Measurements from ENCODE around the gene ATXN1.

The ATXN1 gene

GRCh38 chr6:16321826-16322225 is 439.4 kb downstream of the ATXN1 start:
- no peak for DNase-seq

DNA sequence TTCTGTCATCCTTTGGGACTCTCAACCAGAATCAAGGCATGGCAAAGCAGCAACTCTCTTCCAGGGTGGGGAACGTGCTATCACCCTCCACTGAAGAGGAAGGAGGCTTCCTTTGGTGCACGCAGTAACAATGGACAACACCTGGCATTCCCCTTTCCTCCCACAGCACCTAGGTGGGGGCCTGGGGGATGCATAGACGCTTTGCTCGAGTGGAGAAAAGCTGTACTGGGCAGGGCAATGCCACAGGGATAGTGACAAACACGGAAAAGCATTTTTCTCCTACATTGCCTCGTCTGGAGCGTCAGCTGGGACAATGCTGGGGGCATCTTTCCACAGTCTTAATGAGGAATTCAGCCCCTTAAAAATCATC is 439.9 kb downstream of the ATXN1 start:
- DNase-seq = no peak

DNA sequence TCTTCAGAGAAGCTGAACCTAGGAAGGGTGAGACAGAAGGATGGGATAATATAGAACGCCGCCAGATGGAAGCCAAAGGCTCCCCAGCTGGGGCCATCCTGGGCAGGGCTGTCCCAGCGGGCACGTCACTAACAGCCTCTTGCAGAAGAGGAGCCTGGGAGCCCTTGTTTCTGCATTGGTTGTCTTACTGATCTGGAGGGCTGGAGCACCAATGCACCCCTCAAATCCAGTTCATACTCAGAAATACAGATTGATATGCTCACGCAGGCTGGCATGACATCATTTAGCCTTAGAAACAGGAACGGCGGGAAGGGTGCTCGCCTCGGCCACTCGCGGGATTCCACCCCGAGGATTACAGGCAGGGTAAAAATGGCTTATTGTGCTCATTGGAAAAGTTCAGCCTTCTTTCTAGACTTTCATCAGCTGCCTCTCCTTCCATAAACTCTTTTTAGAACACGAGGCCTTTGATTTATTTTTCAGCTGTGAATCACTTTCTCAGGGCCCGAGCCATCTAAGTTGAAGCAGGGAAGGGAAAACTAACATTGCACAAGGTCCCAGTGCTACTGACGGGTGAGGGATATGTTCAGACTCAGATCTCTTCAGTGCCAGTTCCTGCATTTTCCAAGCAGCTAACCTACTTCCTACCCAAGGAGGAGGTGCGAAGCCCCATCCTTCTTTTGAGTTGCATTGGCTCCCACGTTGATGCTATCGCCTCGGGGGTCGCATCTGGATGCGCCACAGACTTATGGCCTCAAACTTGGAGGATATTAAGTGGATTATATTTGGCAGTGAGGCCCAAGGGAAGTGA is 440.5 kb downstream of the ATXN1 start:
- no peak for DNase-seq

DNA sequence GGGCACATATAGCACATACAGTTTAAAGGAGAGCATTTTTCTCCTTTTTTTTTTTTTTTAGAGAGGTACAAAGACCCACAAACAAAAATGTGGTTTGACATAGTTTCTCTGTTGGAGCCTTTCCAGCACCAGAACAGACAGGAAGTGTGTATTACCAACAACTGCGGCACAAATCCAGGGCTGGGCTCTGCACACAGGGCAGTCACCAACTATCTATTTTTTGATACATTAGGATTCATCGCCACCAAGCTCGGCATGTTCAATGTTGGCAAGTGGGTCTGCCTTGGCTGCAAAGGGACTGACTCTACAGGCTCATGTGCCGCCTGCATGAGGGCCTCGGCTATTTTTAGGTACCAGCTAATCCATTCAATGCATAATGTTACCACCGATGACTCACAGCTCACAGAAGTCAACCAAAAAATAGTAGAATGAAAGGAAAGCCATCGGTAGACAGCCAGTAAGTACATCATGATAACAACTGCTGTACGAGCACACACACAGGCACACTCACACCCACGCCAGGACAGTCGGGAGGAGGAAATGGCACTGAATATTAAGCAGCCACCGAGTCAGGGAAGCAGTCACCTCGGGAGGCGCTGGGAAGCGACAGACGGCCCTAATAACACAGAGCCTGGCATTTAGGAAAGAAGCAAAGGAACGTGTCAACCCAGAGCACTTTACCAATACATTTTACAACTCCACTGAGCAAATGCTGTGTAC is 441.3 kb downstream of the ATXN1 start:
- DNase-seq = no peak

- DNase-seq = no peak
These were observed 442.1 kb downstream of the ATXN1 start for GRCh38 chr6:16318953-16319720.

DNA sequence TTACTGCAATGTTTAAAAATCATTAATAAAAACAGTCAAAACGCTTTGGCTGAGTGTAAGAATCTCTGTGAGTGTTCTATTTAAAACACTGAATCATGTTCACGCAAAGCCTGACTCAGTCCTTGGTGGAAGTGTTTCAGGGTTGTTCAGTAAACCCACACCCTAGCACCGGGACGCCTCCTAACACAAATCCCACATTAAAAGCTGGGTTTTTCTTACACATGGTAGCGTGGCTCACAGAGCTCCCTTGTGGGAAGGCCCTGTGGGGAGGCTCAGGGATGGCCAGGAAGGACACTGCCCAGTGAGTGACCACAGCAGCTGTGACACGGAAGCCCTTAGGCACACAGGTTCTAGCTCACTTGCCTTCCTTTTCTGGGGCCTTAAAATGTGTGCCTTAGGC is 442.7 kb downstream of the ATXN1 start:
- no peak for DNase-seq

DNA sequence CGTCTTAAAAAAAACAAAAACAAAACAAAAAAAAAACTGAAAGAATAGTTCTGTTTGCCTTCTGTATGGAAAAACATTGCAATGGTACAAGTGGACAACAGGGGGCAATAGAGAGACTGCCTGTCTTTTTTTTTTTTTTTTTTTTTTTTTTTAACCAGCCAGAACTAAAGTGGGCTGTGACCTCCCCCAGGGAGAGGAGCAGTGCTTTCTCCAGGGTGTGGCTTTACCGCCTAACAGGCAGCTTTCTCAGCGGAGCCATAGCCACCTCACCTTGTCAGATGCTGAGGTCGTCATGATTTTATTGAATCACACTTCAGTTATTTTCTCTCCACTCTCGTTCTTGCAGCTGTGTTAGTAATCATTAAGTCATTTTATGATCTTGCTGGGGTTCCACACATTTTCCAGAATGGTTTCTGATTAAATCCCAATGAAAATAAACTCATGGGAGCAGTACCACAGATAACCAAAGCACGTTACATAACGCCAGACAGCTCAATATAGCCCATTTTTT is 444.5 kb downstream of the ATXN1 start:
- DNase-seq = peak in 1 of 2 experiments; percentile 38

DNA sequence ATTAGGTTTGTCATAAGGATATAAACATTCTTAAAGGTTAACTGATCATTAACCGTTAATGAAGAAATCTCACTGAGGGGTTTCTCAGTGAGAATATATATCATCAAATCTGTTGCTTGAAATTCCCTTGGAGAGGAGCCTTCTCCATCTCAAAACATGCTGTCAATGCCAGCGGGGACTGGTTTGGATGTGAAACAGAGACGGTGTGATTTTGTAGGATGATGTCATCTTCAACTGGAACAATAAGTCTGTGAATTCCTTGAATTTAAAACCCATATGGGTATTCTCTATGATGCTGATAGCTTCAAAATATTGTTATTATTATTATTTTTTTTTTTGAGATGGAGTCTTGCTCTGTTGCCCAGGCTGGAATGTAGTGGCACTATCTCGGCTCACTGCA is 447.0 kb downstream of the ATXN1 start:
- no peak for DNase-seq

DNA sequence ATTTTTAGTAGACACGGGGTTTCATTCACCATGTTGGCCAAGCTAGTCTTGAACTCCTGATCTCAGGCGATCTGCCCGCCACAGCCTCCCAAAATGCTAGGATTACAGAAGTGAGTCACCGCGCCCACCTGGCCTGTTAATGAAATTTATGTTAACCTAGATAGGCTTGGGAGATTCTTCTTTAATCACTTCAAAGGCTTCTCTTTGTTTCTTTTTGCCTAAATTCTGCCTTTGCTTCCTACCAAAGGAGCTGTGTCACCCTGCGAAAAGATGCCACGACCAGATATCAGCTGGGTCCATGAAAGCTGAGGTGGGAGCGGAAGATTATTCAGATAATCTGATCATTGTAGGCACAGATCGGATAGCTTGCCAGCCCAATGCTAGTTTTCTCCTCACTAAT is 447.5 kb downstream of the ATXN1 start:
- no peak for DNase-seq

DNA sequence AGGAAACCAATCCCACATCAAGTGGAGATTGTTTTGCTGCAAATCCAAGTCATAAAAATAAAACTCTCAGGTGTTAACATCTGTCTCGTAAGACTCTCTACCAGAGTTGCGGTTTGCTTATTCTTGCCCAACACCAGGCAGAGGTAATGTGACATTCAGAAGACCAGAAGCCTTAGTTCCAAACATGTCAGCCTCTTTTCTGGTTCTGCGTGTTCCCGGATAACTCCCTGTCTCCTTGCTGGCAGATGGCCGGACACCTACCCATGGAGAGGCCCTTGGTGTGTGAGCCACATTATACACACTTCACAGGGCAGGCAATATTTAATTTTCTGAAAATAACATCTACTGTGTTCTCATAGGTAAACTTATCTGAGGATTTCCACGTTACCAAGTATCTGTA is 449.5 kb downstream of the ATXN1 start:
- no peak for DNase-seq

DNA sequence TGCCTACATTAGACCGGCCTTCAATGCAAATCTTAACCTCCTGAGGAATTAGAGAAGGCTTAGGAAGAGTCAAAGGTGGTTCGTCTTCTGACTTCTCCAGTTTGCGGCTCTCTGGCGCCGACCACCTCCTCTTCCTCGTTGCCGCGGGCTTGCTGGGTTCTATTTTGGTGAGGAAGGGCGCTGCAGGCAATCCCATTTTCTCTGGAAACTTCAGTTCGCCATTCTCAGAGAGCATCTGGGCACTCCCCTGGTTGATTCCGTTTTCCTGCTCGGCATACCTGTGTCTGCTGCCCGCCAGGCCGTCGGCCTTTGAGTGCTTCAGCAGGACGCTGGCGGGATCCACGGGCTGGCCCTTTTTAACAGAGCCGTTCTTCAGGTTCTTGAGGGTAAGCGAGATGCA is 454.9 kb downstream of the ATXN1 start:
- DNase-seq = no peak

- DNase-seq = no peak
These were observed 455.5 kb downstream of the ATXN1 start for GRCh38 chr6:16305788-16306187.

GRCh38 chr6:16305246-16305725 is 456.0 kb downstream of the ATXN1 start:
- DNase-seq = no peak

- DNase-seq = no peak
These were observed 458.3 kb downstream of the ATXN1 start for GRCh38 chr6:16302721-16303552.

GRCh38 chr6:16301511-16301910 is 459.7 kb downstream of the ATXN1 start:
- DNase-seq = no peak

DNA sequence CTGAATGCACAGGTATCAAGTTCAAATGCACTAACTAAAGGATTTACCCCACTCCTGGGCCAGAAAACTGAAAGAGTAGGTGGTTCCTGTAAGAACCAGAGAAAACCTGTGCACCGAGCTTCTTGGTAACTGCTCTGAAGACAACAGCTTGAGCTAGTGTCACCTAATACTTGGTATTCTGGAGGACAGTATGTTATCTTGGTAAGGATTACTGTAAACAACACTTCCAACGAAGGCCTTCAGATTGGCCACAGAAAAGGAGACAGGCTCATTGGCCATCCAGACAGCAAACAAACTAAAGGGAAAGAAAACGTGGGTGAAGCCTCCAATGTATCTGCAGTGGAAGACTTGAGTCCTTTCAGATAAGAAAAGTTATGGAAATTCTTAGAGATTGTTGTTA is 461.4 kb downstream of the ATXN1 start:
- DNase-seq = no peak

- DNase-seq = no peak
These were observed 465.1 kb downstream of the ATXN1 start for GRCh38 chr6:16296061-16296670.

GRCh38 chr6:16295471-16295870 is 465.8 kb downstream of the ATXN1 start:
- DNase-seq = no peak

GRCh38 chr6:16295060-16295459 is 466.2 kb downstream of the ATXN1 start:
- DNase-seq = no peak

DNA sequence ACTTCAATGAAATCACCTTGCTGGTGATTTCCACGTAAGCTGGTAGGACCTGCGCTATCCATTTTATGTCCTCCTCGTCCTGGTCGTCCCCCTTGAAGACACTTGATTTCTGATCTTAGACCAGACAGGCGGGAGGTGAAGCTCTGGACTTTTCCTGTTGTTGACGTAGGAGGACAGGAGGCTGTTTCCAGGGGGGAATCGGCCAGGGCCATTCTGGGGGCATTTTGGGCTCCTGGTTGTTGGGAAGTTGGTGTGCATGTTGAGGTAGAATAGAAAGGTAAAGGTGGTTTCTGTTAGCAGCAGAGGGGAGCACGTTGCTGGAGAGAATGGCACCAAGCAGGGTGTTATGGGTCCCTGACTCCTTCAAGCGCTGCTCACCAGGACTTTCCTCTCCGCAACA is 466.9 kb downstream of the ATXN1 start:
- no peak for DNase-seq

DNA sequence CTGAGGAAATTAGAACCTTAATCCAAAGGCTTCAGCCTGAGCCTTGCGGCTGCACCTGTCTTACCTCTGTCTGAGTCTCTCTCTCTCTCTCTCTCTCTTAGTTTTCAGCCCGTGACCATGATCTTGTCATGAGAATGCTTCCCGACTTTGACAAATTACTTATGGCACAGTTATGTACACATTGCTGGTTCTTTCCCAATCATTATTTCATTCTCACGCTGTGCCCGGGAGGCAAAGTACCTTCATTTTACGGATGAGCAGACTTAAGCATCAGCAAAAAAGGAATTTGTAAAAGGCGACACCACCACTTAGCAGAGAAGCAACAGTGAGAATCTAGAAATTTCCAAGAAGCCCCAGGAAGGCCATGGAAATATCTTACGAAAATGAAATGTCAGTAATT is 468.3 kb downstream of the ATXN1 start:
- DNase-seq = peak; percentile 74 to 80

DNA sequence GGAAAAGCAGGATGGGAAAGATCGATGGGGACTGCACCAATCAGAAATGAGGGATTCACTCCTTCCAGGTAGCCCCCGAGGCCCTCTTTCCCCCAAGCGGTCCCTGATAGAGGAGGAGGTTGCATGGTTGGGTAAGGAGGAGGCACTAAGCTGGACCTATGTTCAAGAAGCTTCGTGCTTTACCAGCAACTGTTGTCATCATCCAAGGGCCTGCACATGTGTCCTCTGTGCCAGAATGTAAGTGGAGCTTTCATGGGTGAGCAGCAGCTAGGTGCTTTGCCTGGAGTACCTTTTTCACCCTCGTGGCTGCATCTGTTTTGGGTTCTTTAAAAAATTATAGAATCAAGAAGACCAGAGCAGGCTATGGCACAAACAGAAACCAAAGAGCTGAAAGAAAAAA is 468.8 kb downstream of the ATXN1 start:
- peak in 1 of 2 experiments; percentile 47 for DNase-seq
